ENCODE data around the gene TRAF5. TPM values are rescaled to one million over a fixed set of nuclear protein-coding genes. Genes with fewer than 3 reads are reported as not detected.

The TRAF5 gene
- total RNA-seq, 1 donor from 2014 or later, result 73.1 TPM

GRCh38 chr1:211328084-211328694, 1.6 kb downstream of the TRAF5 start:
- Mint-ChIP-seq H3K4me1 (peaks cover 84% of the 10 kb centered on the region), H3K4me3 (peak overlapping the region; percentile 94), H3K27me3 (no peaks in the 10 kb centered on the region), H3K9me3 (no peaks in the 10 kb centered on the region), H3K27ac (peak overlapping the region; percentile 95), H3K36me3 (ENCODE audit: low read depth) (peaks cover 17% of the 10 kb centered on the region)
- ATAC-seq (ENCODE audit: low read depth) (no peak), DNase-seq (no peak)
- ChIA-PET CTCF (interaction anchor here (0.8 to 1.2 kb wide), 3 partner anchors 19 to 186 kb away, joined by 3 to 4 read pairs (median 3); no protein-coding TSS in a partner anchor), POLR2A (interaction anchor here (0.6 to 4.8 kb wide), 15 partner anchors 9 to 250 kb away, joined by 3 to 68 read pairs (median 5); no protein-coding TSS in a partner anchor)
- no peak for TF ChIP-seq CTCF (IDR thresholded peaks at IDR 0.05)
- intact Hi-C loops (cut with micrococcal nuclease), result loop anchor here (5.0 kb wide), 3 partner anchors 54 to 1546 kb away; partner anchors contain the start of gene C1orf74

- POLR2A ChIA-PET, result interaction anchor here (0.6 to 4.8 kb wide), 10 partner anchors 9 to 1463 kb away, joined by 3 to 68 read pairs (median 3); partner anchors contain the start of genes NSL1 and TATDN3
- no peak for TF ChIP-seq CTCF (IDR thresholded peaks at IDR 0.05)
- Mint-ChIP-seq H3K27ac (peak overlapping the region; percentile 95), H3K27me3 (no peaks in the 10 kb centered on the region), H3K4me3 (peak overlapping the region; percentile 94), H3K9me3 (no peaks in the 10 kb centered on the region), H3K4me1 (peaks cover 85% of the 10 kb centered on the region), H3K36me3 (ENCODE audit: low read depth) (peaks cover 17% of the 10 kb centered on the region)
- CTCF ChIA-PET, result interaction anchor here (0.8 to 1.5 kb wide), 4 partner anchors 12 to 185 kb away, joined by 3 to 4 read pairs (median 3); no protein-coding TSS in a partner anchor
- no peak for ATAC-seq (ENCODE audit: low read depth)
- intact Hi-C loops (cut with micrococcal nuclease), result loop anchor here (5.0 kb wide), 3 partner anchors 53 to 1547 kb away; partner anchors contain the start of gene C1orf74
- DNase-seq, result no peak
These were observed 2.3 kb downstream of the TRAF5 start for GRCh38 chr1:211328866-211329475.

- Mint-ChIP-seq H3K27me3 (no peaks in the 10 kb centered on the region), H3K9me3 (no peaks in the 10 kb centered on the region), H3K4me3 (peak overlapping the region; percentile 94), H3K4me1 (peaks cover 90% of the 10 kb centered on the region), H3K27ac (peak overlapping the region; percentile 95), H3K36me3 (ENCODE audit: low read depth) (peaks cover 17% of the 10 kb centered on the region)
- DNase-seq, result no peak
- ChIA-PET POLR2A (interaction anchor here (0.6 to 4.8 kb wide), 4 partner anchors 8 to 1462 kb away, joined by 3 to 68 read pairs (median 25); partner anchors contain the start of genes NSL1 and TATDN3), CTCF (interaction anchor here (0.9 to 1.5 kb wide), 2 partner anchors 11 to 148 kb away, joined by 3 to 4 read pairs; no protein-coding TSS in a partner anchor)
- intact Hi-C loops (cut with micrococcal nuclease), result loop anchor here (5.0 kb wide), 3 partner anchors 53 to 1547 kb away; partner anchors contain the start of gene C1orf74
- TF ChIP-seq CTCF (IDR thresholded peaks at IDR 0.05), result no peak
- ATAC-seq (ENCODE audit: low read depth), result peak; percentile 47
These were observed 3.1 kb downstream of the TRAF5 start for GRCh38 chr1:211329764-211330201.

- CTCF ChIA-PET, result interaction anchor here (0.6 to 0.9 kb wide), 2 partner anchors 51 to 148 kb away, joined by 3 read pairs; no protein-coding TSS in a partner anchor
- POLR2A ChIA-PET, result interaction anchor here (0.9 to 4.8 kb wide), 3 partner anchors 7 to 1461 kb away, joined by 3 to 68 read pairs (median 47); partner anchors contain the start of genes NSL1 and TATDN3
- H3K4me3 Mint-ChIP-seq, result peak overlapping the region; percentile 94
- no peak for DNase-seq
- H3K36me3 Mint-ChIP-seq (ENCODE audit: low read depth), result peaks cover 17% of the 10 kb centered on the region
- H3K9me3 Mint-ChIP-seq, result no peaks in the 10 kb centered on the region
- H3K27me3 Mint-ChIP-seq, result no peaks in the 10 kb centered on the region
- peak overlapping the region; percentile 95 for H3K27ac Mint-ChIP-seq
- intact Hi-C loops (cut with micrococcal nuclease), result no loop called here
- no peak for TF ChIP-seq CTCF (IDR thresholded peaks at IDR 0.05)
- no peak for ATAC-seq (ENCODE audit: low read depth)
- H3K4me1 Mint-ChIP-seq, result peaks cover 91% of the 10 kb centered on the region
These were observed 3.8 kb downstream of the TRAF5 start for GRCh38 chr1:211330282-211330936.
